HepG2 (cell line): ENCODE data around the gene C2CD2. TPM values are rescaled to one million over a fixed set of nuclear protein-coding genes. Genes with fewer than 3 reads are reported as not detected.

ENCODE experiments used
- ATAC-seq: fragments of 200-7000 bp; cut with Tn5 transposase; 3 replicates; pipeline ENCODE4 v1.9.1; 2020; ENCODE audit warnings: mild to moderate bottlenecking, moderate library complexity
- BruUV-seq: library from RNA; stranded (reverse); fragments of 400-500 nt; replicated peaks from 2 replicates; lab custom pipeline; 2021; lab: Mats Ljungman, UMichigan
- CTCF ChIA-PET: fragments of 300-600 bp; formaldehyde crosslinking; extraction: SDS; loops from one replicate; lab custom pipeline; 2021; ENCODE audit warnings: low total read pairs, inconsistent platforms, low intra/inter-chr PET ratio; lab: Yijun Ruan, JAX
- POLR2A ChIA-PET: fragments of 350-600 bp; sonication (Branson Sonifier 250); formaldehyde crosslinking; loops from one replicate; lab custom pipeline; 2020; ENCODE audit warnings: antibody characterized with exemption, inconsistent platforms; lab: Yijun Ruan, JAX
- DNase-seq: peaks from one replicate; pipeline ENCODE4 v3.0.0-alpha.2; 2015; ENCODE audit warnings: low spot score
- FAIRE-seq: peaks from 3 replicates; lab custom pipeline; 2011; peaks lifted over from hg19 to GRCh38; lab: Jason Lieb, UNC
- H2AFZ ChIP-seq: one replicate; pipeline ENCODE4 v1.6.1; 2011; ENCODE audit warnings: low read length, inconsistent platforms
- H3K27ac ChIP-seq: fragments of 300-600 bp; 3 replicates; pipeline ENCODE4 v1.8.0; 2011; ENCODE audit warnings: mixed run types, mild to moderate bottlenecking, mixed read lengths, low read length, inconsistent platforms; ENCODE audit not compliant: insufficient read depth; ENCODE audit errors: extremely low read length
- H3K27me3 ChIP-seq, 2 experiments: fragments of 200-600 bp in 1 of 2; 2 replicates in 1 of 2; 3 replicates in 1 of 2; pipeline versions ENCODE4 v1.6.0 to v1.8.0; 2011; ENCODE audit warnings: low read length in 2 of 2, mild to moderate bottlenecking in 2 of 2, moderate library complexity in 2 of 2, inconsistent platforms in 1 of 2; ENCODE audit not compliant: insufficient read depth in 2 of 2, control insufficient read depth in 1 of 2
- H3K36me3 ChIP-seq, 2 experiments: fragments of 200-600 bp in 1 of 2; replicated peaks in 1 of 2; 2 replicates in 1 of 2; 3 replicates in 1 of 2; pipeline versions ENCODE4 v1.5.1 to v1.8.0; 2011; ENCODE audit warnings: low read length in 2 of 2, inconsistent platforms in 1 of 2; ENCODE audit not compliant: insufficient read depth in 2 of 2, control insufficient read depth in 1 of 2
- H3K4me1 ChIP-seq: 2 replicates; pipeline ENCODE4 v1.5.1; 2012; ENCODE audit warnings: low read length, inconsistent platforms; ENCODE audit not compliant: insufficient read depth
- H3K4me2 ChIP-seq: 2 replicates; pipeline ENCODE4 v1.6.0; 2011; ENCODE audit warnings: low read depth, low read length, inconsistent platforms
- H3K4me3 ChIP-seq, 3 experiments: fragments of 200-600 bp in 1 of 3; sonication (generic), shearing (Covaris generic) in 1 of 3; replicated peaks in 1 of 3; 2 replicates each; pipeline ENCODE4 v1.5.1; 2011 to 2016; ENCODE audit warnings: low read length in 3 of 3, inconsistent platforms in 2 of 3, low read depth in 2 of 3, mild to moderate bottlenecking in 2 of 3, control low read depth in 1 of 3, mixed read lengths in 1 of 3; ENCODE audit not compliant: insufficient read depth in 1 of 3
- H3K79me2 ChIP-seq: one replicate; pipeline ENCODE4 v1.6.1; 2011; ENCODE audit warnings: low read length, inconsistent platforms; ENCODE audit not compliant: insufficient read depth
- H3K9ac ChIP-seq: 2 replicates; pipeline ENCODE4 v1.6.0; 2011; ENCODE audit warnings: mild to moderate bottlenecking, low read depth, low read length, inconsistent platforms; ENCODE audit not compliant: insufficient read depth
- H3K9me3 ChIP-seq: 2 replicates; pipeline ENCODE4 v1.5.1; 2012; ENCODE audit warnings: mild to moderate bottlenecking, low read length
- H4K20me1 ChIP-seq: 2 replicates; pipeline ENCODE4 v1.6.0; 2011; ENCODE audit warnings: inconsistent platforms, mild to moderate bottlenecking, low read length, moderate library complexity; ENCODE audit not compliant: insufficient read depth
- CBFB ChIP-seq: sonication (generic); formaldehyde crosslinking; IDR thresholded peaks from 2 replicates; pipeline ENCODE4 v1.4.0; 2020; ENCODE audit warnings: missing genetic modification reagents
- HIVEP1 ChIP-seq: sonication (generic); formaldehyde crosslinking; IDR thresholded peaks from 2 replicates; pipeline ENCODE4 v1.4.0; 2020; ENCODE audit warnings: mild to moderate bottlenecking, missing genetic modification reagents
- NR2F6 ChIP-seq, 2 experiments: IDR thresholded peaks; 2 replicates each; pipeline ENCODE4 v1.6.1; 2016; ENCODE audit warnings: antibody characterized with exemption in 1 of 2, mild to moderate bottlenecking in 1 of 2
- RFXAP ChIP-seq: sonication (generic); formaldehyde crosslinking; IDR thresholded peaks from 2 replicates; pipeline ENCODE4 v1.4.0; 2020; ENCODE audit warnings: missing genetic modification reagents, borderline replicate concordance
- SMYD3 ChIP-seq: sonication (generic); formaldehyde crosslinking; IDR thresholded peaks from 2 replicates; pipeline ENCODE4 v1.8.1; 2023; ENCODE audit warnings: mild to moderate bottlenecking, missing genetic modification reagents
- ZBTB3 ChIP-seq: sonication (generic); formaldehyde crosslinking; IDR thresholded peaks from 2 replicates; pipeline ENCODE4 v1.4.0; 2020; ENCODE audit warnings: low read depth, mild to moderate bottlenecking, moderate library complexity, missing genetic modification reagents, borderline replicate concordance
- ZNF143 ChIP-seq: sonication (generic); formaldehyde crosslinking; IDR thresholded peaks from 2 replicates; pipeline ENCODE4 v1.4.0; 2020; ENCODE audit warnings: missing genetic modification reagents
- ZNF720 ChIP-seq: sonication (generic); formaldehyde crosslinking; IDR thresholded peaks from 2 replicates; pipeline ENCODE4 v1.4.0; 2020; ENCODE audit warnings: missing genetic modification reagents
- WGBS: methylation state at CpG from one replicate; pipeline ENCODE4 v1.1.6; 2017; ENCODE audit warnings: low lambda C conversion rate; 5-methylcytosine and 5-hydroxymethylcytosine counted together
- in situ Hi-C: cut with HindIII; loops from 2 replicates; pipeline ENCODE4 v1.10.0; 2017; ENCODE audit warnings: low pct_unique_long_range_greater_than_20kb; ENCODE audit not compliant: extremely low pct_ligation_motif_present
- intact Hi-C: fragments of 100-400 bp; cut with micrococcal nuclease; formaldehyde crosslinking; loops from one replicate; pipeline ENCODE4 v1.10.0; 2022; ENCODE audit not compliant: unreplicated experiment
- polyA plus RNA-seq, 8 experiments: library from polyadenylated mRNA; depleted of rRNA in 3 of 8; stranded (reverse) in 7 of 8; unstranded in 1 of 8; fragments of >200 nt; fragmentation: Illumina TruSeq in 4 of 8; extraction: Trizol in 4 of 8; gene quantifications; 2 replicates each; pipeline versions ENCODE4 v1.2.1 to v1.2.3, GENCODE V29; 2011 to 2016; ENCODE audit warnings: low read depth in 4 of 8, missing spikeins in 1 of 8, mixed read lengths in 1 of 8; ENCODE audit not compliant: insufficient read depth in 1 of 8
- total RNA-seq, 5 experiments: library from RNA; depleted of rRNA; stranded (reverse); fragments of >200 nt; fragmentation: Illumina TruSeq; extraction: Trizol; gene quantifications; 2 replicates each; pipeline ENCODE4 v1.2.3, GENCODE V29; 2016; ENCODE audit warnings: low read depth in 1 of 5
- TF ChIP-seq, protein P1 (sequence below): sonication (generic); formaldehyde crosslinking; IDR thresholded peaks from 2 replicates; pipeline ENCODE4 v1.9.0; 2022; ENCODE audit warnings: missing genetic modification reagents, mild to moderate bottlenecking, borderline replicate concordance

The C2CD2 gene
- total and polyA plus RNA-seq, 2 of the 13 experiments (the other 11 are each of a cell fraction or from before 2014, with no cell fraction given), result 12.5 to 19.7 TPM

DNA sequence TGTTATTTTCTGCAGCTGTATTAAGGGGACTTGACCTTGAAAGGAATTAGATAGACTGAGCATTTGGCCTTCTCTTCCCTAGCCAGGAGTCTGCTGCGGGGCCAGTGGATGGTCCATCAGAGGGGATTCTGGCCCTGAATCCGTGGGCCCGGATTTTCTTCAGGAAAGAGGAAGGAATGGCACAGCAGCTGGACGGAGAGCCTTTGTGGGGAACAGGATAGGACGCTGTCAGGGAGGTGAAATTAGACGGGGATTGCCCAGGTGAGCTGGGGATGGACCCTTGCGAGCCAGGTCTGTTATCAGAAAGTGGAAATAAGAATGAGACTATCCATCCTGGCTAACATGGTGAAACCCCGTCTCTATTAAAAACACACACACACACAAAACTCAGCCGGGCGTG lies 1.7 kb upstream of the C2CD2 start:
- no peak overlapping the region for H3K27ac ChIP-seq
- H3K27me3 ChIP-seq, result 0 out of 5 replicates have a peak, but pooled peaks cover 0 to 3% of the 10 kb centered on the region in 2 experiments
- H3K9ac ChIP-seq, result no peak overlapping the region
- FAIRE-seq, result no peak
- peaks cover 15% of the 10 kb centered on the region for H3K79me2 ChIP-seq
- H3K4me2 ChIP-seq, result no peak overlapping the region
- no peaks in the 10 kb centered on the region for H3K36me3 ChIP-seq
- ChIA-PET CTCF (no interaction called here), POLR2A (no interaction called here)
- no TSS peak for BruUV-seq
- TF ChIP-seq HIVEP1 (no peak), ZNF720 (CRISPR knock-in tag) (no peak), ZBTB3 (CRISPR knock-in tag) (no peak), NR2F6 (IDR thresholded peaks at IDR 0.05) (no peak), NR2F6 (CRISPR knock-in tag; IDR thresholded peaks at IDR 0.05) (no peak), ZNF143 (CRISPR knock-in tag) (no peak), CBFB (CRISPR knock-in tag) (no peak), RFXAP (no peak), SMYD3 (CRISPR knock-in tag) (no peak)
- TF ChIP-seq, protein P1, sequence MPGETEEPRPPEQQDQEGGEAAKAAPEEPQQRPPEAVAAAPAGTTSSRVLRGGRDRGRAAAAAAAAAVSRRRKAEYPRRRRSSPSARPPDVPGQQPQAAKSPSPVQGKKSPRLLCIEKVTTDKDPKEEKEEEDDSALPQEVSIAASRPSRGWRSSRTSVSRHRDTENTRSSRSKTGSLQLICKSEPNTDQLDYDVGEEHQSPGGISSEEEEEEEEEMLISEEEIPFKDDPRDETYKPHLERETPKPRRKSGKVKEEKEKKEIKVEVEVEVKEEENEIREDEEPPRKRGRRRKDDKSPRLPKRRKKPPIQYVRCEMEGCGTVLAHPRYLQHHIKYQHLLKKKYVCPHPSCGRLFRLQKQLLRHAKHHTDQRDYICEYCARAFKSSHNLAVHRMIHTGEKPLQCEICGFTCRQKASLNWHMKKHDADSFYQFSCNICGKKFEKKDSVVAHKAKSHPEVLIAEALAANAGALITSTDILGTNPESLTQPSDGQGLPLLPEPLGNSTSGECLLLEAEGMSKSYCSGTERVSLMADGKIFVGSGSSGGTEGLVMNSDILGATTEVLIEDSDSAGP (CRISPR knock-in tag), result no peak
- no peak for DNase-seq
- in situ Hi-C loops, result loop anchor here (10.0 kb wide), 1 partner anchor 159 kb away; no protein-coding TSS in a partner anchor
- ATAC-seq, result no peak
- no peak overlapping the region for H2AFZ ChIP-seq
- H3K4me1 ChIP-seq, result peaks cover 78% of the 10 kb centered on the region
- no peak overlapping the region for H3K4me3 ChIP-seq
- H3K9me3 ChIP-seq, result no peaks in the 10 kb centered on the region
- WGBS, result 65% methylated on average over 10 of the region's 10 CpGs
- intact Hi-C loops, result no loop called here
- no peaks in the 10 kb centered on the region for H4K20me1 ChIP-seq
